ENCODE data around the gene SAMD4A.

SAMD4A gene

DNA sequence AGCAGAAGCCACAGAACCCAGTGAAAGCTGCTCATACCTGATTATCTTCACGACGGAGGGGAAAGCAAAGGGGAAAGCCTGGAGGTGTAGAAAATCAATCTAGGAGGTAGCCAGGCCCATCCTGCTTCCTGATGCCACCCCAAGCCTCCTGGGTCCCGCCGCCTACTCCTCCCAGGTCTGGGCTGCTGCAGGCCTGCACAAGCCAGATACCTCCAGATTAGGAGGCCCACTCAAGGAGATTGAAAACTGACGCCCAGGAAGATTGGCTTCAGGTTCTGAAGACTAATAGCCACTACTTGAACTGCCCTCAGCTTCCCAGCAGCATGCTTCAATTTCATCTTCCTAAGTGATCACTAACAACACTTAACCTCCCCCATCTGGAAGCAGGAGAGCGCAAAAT, 248.6 kb downstream of the SAMD4A start:
- Histone ChIP-seq H4K20me1 (ENCODE audit: insufficient read depth) (no peaks in the 10 kb centered on the region), H3K9ac (no peak overlapping the region), H3K27ac (no peak overlapping the region), H3K4me3 (IDR thresholded peaks at IDR 0.05; ENCODE audit: insufficient read depth, low read depth, low read length) (no peak overlapping the region), H3K27me3 (ENCODE audit: insufficient read depth, low read depth) (no peaks in the 10 kb centered on the region), H3K36me3 (ENCODE audit: insufficient read depth) (no peaks in the 10 kb centered on the region), H2AFZ (ENCODE audit: low read depth) (no peak overlapping the region), H3K4me2 (no peak overlapping the region), H3K79me2 (ENCODE audit: insufficient read depth, low read depth) (no peaks in the 10 kb centered on the region), H3K4me1 (ENCODE audit: low read depth, poor library complexity, severe bottlenecking) (no peaks in the 10 kb centered on the region)
- TF ChIP-seq, protein P1, sequence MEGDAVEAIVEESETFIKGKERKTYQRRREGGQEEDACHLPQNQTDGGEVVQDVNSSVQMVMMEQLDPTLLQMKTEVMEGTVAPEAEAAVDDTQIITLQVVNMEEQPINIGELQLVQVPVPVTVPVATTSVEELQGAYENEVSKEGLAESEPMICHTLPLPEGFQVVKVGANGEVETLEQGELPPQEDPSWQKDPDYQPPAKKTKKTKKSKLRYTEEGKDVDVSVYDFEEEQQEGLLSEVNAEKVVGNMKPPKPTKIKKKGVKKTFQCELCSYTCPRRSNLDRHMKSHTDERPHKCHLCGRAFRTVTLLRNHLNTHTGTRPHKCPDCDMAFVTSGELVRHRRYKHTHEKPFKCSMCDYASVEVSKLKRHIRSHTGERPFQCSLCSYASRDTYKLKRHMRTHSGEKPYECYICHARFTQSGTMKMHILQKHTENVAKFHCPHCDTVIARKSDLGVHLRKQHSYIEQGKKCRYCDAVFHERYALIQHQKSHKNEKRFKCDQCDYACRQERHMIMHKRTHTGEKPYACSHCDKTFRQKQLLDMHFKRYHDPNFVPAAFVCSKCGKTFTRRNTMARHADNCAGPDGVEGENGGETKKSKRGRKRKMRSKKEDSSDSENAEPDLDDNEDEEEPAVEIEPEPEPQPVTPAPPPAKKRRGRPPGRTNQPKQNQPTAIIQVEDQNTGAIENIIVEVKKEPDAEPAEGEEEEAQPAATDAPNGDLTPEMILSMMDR (conservative IDR thresholded peaks at IDR 0.05; ENCODE audit: low read depth, low read length) = no peak

DNA sequence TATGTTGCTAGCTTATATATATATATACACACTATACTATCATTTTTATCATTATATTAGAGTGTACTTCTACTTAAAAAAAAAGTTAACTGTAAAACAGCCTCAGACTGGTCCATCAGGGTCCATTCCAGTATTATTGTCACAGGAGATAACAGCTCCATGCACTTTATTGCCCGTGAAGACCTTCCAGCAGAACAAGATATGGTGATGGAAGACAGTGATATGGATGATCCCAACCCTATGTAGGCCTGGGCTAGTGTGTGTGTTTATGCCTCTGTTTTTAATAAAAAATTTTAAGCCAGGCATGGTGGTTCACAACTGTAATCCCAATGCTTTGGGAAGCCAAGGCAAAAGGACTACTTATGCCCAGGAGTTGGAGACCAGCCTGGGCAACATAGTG, 249.5 kb downstream of the SAMD4A start:
- H3K27ac ChIP-seq = no peak overlapping the region
- TF ChIP-seq, protein P1 (conservative IDR thresholded peaks at IDR 0.05; ENCODE audit: low read depth, low read length) = no peak
- no peak overlapping the region for H3K4me2 ChIP-seq

DNA sequence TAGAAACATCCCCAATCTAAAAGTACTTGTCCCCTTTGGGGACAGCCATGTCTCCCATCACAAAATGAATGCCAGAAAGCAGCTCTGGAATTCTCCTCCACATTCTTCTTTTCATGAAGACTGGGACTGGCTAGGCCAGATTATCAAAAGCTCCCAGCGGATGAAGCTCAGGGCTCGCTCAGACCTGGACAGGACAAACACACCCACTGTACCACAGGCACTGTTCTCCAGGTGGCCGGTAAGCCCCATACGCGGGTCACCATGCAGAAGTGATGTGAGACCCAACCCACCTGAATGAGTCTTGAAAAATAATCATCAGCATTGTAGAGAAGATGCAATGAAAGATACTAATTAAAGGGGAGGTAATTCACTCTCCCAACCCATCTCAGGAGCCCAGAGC, 250.6 kb downstream of the SAMD4A start:
- Histone ChIP-seq H3K27me3 (ENCODE audit: insufficient read depth, low read depth) (no peaks in the 10 kb centered on the region), H3K9ac (no peak overlapping the region), H2AFZ (ENCODE audit: low read depth) (no peak overlapping the region), H3K27ac (no peak overlapping the region), H3K4me1 (ENCODE audit: low read depth, poor library complexity, severe bottlenecking) (no peaks in the 10 kb centered on the region), H3K4me2 (no peak overlapping the region), H3K4me3 (IDR thresholded peaks at IDR 0.05; ENCODE audit: insufficient read depth, low read depth, low read length) (no peak overlapping the region), H4K20me1 (ENCODE audit: insufficient read depth) (no peaks in the 10 kb centered on the region), H3K79me2 (ENCODE audit: insufficient read depth, low read depth) (no peaks in the 10 kb centered on the region), H3K36me3 (ENCODE audit: insufficient read depth) (no peaks in the 10 kb centered on the region)
- TF ChIP-seq, protein P1 (conservative IDR thresholded peaks at IDR 0.05; ENCODE audit: low read depth, low read length) = no peak

More for the DNA sequence above, 249.5 kb downstream of the SAMD4A start:
- Histone ChIP-seq H2AFZ (ENCODE audit: low read depth) (no peak overlapping the region), H3K36me3 (ENCODE audit: insufficient read depth) (no peaks in the 10 kb centered on the region), H4K20me1 (ENCODE audit: insufficient read depth) (no peaks in the 10 kb centered on the region), H3K79me2 (ENCODE audit: insufficient read depth, low read depth) (no peaks in the 10 kb centered on the region), H3K27me3 (ENCODE audit: insufficient read depth, low read depth) (no peaks in the 10 kb centered on the region), H3K9ac (no peak overlapping the region), H3K4me3 (IDR thresholded peaks at IDR 0.05; ENCODE audit: insufficient read depth, low read depth, low read length) (no peak overlapping the region), H3K4me1 (ENCODE audit: low read depth, poor library complexity, severe bottlenecking) (no peaks in the 10 kb centered on the region)

DNA sequence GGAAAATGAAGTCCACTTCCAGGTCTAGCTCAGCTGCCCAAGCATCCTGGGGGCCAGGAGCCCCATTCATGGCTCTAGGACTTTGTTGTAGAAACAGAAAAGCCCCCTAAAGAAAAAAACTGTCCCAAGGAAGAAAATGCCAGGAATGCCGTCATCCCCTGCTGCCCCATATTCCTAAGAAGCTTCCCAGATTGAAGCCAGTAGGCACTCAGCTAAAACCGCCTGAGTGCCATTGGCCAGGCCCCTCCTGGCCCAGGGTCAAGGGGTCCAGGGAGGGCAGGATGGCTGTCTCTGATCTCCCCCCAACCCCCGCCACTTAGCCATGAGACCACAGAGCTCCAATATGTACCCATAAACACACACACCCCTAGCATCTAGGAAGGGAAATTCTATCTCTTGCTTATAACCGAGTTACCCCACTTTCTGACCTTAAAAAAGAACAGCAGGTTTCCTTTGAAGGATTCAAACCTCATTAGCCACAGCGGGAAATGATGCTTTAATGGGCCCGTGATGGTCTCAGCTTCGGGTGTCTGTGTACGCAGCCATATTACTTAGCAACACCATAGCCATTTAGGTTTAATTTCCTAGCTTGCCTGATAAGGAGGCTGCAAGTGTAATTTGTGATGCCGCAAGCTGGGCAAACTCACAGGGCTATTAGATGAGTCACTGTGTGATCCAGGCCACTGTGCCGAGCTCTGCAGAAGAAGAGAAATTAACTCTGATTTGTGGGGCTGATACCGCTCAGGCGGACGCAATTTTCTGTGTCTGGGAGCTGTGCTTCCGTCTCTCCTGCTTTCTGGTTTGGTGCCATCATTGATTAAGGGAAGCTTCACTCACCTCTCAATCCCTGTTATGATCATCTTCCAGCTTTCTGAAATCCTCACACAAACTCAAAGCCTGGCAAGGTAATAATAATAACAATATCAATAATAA, 251.5 kb downstream of the SAMD4A start:
- H3K79me2 ChIP-seq (ENCODE audit: insufficient read depth, low read depth) = no peaks in the 10 kb centered on the region
- H3K4me2 ChIP-seq = no peak overlapping the region
- H3K4me3 ChIP-seq (IDR thresholded peaks at IDR 0.05; ENCODE audit: insufficient read depth, low read depth, low read length) = no peak overlapping the region
- H4K20me1 ChIP-seq (ENCODE audit: insufficient read depth) = no peaks in the 10 kb centered on the region
- no peak overlapping the region for H3K9ac ChIP-seq
- no peak overlapping the region for H3K27ac ChIP-seq
- TF ChIP-seq, protein P1 (conservative IDR thresholded peaks at IDR 0.05; ENCODE audit: low read depth, low read length) = no peak
- no peaks in the 10 kb centered on the region for H3K36me3 ChIP-seq (ENCODE audit: insufficient read depth)
- H2AFZ ChIP-seq (ENCODE audit: low read depth) = no peak overlapping the region
- no peaks in the 10 kb centered on the region for H3K27me3 ChIP-seq (ENCODE audit: insufficient read depth, low read depth)
- no peaks in the 10 kb centered on the region for H3K4me1 ChIP-seq (ENCODE audit: low read depth, poor library complexity, severe bottlenecking)

Data from KMS-11 (cell line).